Colon (tissue), 2 donors: ENCODE results near the gene GADL1.
A peak's percentile ranks its signal among the peaks of the same experiment; 100 is the strongest.

Experiments
- FAIRE-seq: peaks from 2 replicates; lab custom pipeline; 2012; peaks lifted over from hg19 to GRCh38; lab: Jason Lieb, UNC
- donor health status: control.
- donor health status: control.

GADL1 gene

DNA sequence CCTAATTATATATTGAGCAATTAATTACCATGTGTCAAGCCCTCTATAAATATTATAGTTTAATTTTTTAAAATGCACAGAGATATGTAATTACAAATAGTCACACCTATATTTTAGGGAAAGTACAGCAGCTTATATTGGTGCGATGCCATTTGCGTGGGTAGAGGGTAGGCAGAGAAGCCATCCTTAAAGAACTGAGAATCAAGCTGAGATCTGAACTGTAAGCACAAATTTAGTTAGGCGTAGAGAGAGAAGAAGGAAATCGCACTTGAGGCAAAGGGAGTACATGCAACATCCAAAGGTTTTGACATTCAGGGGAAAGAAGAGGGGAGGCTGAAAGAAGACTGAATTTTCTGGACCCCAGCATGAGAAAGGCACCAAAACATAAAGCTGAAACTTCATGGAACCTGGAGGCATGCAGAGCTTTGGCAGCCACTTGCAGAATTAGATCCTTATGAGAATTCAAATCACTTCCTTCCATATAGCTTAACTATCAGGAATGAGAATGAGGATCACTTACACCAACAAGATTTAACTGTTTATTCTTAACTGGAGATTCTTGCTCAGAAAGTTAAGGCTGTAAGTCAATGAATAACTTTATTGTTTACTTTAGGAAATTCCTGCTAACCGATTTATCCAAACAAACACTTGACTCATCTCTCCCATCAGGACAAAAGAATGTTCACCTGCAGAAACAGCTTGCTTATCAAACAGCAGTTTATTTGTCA lies 173.7 kb downstream of the GADL1 start:
- no peak for FAIRE-seq

DNA sequence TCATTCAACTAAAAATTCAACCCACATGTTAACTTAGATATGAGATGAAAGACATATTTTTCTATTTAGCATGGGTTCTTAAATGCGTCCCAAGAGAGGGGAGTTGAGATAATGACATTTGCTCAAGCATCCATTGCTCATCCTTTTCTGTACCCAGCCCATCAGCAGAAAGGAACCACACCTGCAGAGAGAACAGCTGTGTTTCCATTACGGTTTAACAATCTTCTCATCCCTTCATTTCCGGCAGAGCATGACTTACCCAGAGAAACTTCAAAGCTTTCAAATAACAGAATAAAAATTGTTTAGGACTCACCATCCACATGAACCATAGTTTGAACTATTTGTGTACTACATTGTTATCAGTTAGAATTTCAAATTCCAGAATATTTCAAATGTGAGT lies 174.9 kb downstream of the GADL1 start:
- no peak for FAIRE-seq

DNA sequence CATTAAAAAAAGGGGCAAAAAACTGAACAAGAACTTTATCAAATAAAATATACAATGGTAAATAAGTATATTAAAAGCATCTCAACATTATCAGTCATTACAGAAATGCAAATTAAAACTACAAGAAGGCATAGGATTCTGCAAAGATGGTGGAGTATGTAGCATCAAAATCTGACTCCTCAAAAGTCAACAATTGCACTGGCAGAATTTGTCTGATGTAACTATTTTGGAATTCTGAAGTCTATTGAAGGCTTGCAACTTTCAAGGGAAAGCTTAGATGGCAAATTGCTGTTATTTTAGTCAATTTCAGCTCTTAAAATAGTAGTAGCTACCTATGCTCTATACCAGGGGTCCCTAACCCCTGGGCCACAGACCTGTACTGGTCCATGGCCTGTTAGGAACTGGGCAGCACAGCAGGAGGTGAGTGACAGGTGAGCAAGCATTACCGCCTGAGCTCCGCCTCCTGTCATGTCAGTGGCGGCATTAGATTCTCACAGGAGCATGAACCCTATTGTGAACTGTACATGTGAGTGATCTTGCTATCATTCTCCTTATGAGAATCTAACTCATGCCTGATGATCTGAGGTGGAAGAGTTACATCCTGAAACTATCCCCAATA lies 180.5 kb downstream of the GADL1 start:
- no peak for FAIRE-seq

DNA sequence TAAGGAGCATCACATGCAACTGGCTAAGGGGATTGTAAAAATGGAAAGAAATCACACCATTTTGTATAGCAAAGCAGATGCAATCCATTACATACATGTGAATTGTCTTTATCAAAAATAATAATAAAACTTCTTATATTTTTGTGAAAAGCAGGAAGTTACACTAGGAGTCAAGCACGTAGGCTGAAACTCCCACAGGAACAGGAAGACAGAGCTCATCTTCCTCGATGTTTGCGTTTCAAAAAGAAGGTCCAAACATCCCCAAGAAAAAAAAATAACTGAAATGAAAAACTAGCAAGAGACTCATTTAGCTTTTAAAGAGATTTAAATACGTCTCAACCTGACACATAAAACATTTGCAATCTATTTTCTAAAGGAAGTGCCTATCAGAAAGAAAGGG lies 181.5 kb downstream of the GADL1 start:
- no peak for FAIRE-seq

DNA sequence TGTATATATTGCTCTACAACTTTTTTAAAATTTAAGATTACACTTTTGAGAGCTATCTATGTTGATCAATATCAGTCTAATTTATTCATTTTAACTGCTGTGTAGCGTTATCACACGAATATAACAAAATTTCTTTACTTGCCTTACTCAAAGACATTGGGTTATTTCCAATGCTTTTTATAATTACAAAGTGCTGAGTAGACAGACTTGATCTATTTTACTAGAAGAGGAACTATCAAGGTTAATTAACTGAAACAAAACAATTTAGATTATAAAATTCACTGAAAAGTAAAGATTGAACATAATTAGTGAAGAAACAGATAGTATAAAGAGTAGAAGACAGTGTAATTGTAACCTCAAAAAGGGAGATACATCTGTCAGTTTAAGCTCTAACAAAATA lies 182.6 kb downstream of the GADL1 start:
- no peak for FAIRE-seq

DNA sequence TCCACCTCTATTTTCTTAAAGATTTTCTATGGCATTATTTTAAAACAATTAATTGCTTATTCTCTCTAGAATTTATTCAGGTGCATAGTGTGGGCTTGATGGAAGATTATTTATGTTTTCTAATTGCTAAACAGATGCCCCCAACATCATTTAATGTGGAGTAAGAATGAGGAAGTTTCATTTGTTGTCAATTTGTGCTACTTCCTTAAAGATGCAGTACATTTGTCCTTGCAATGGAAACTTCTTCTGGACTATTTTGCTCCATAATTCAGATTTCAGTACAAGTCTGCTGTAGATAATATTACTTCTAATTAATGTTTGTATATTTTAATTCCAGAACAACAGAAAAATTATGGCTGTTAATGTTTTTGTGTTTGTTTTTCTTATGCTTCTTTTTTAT lies 183.3 kb downstream of the GADL1 start:
- peak; percentile 57 for FAIRE-seq

DNA sequence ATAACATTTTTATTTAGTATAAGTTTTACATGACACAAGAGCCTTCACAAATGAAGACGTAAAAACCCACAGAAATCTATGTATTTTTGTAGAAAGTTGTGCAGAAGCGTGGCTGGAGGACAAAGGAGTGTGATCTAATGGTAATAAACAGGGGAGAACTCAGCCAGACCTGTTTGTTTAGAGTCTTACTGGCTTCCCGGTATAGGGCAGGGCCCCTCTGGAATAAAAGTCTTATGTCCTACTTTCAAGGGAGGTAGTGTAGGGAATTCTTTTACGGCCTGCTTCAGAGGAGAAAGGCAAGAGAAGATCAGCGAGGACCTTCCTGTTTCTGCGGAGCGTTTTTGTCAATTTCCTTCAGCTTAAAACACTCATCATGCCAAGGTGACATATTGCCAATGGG lies 184.4 kb downstream of the GADL1 start:
- FAIRE-seq, result no peak

DNA sequence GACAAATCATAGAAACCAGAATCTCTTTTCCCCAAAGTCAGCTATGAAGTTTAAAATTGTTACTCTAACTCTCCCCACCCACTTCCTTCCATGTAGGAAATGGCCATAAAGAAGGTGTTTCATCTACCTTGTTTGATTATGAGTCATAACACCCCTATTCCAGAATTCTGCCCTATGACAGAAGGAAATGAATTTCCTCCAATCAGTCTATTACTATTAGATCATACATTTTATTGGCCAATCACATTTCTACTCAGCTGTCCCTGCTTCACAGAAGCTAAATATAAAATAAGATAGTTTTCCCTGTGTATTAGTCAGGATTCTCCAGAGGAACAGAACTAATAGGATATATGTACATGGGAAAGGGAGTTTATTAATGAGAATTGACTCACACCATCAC lies 186.0 kb downstream of the GADL1 start:
- no peak for FAIRE-seq

DNA sequence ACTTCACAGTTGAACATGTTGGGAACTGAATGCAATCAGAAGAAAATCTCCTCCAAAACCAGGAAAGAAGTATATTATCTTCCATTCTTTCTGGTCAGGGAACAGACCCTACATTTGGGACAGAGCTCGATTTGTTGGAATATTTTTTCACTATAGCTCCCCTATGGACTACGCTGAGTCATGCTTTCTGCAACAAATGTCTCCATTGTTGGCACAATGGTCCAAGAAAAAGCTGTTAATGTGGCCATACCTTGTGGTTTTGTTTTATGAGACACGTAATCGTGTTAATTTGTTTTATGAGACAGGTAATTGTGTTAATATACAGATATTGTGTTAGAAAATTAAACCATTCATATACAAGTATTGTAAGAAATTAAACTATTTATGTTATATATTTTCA lies 186.6 kb downstream of the GADL1 start:
- peak; percentile 75 for FAIRE-seq

DNA sequence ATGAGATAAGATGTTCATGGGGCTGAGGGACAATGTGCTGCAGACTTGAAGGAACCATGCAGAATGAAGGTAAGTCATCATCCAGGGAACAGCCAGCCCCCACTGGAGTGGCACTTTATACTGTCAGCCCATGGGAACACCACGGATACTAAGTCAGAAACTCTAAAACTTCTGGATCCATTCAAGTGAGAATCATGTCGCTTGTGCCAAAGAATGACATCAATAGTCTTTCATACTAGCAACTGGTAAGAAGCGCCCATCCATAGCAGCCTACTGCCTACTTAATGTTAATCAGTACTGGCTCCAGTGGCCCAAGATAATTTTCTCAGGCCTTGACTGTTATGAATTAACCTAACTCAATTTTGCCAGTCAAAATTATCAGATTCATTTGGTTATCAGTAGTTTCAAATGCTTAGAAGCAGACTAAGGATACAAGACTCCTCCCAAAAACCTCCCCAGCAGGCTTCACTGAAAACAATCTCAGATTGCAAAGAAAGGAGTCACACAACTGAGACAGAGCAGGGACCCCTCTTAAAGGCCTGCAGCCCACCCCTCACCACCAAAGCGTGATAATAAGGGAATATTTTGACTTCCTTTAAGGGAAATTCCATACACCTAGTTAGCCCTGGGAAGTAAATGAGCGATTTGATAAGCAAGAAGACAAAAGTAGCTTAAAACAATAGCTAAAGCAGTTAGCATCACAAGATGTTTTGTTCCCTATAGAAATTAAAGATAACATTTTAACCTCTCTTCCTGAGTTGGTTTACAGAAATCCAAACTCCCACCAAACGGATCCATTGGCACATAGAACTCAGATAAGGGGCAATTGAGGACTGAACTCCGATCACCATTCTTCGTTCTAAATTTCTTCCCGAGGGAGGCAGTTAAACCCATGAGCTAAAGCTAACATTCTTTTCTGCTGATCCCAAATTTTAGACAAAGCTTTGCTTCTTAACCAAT lies 189.2 kb downstream of the GADL1 start:
- FAIRE-seq, result no peak

DNA sequence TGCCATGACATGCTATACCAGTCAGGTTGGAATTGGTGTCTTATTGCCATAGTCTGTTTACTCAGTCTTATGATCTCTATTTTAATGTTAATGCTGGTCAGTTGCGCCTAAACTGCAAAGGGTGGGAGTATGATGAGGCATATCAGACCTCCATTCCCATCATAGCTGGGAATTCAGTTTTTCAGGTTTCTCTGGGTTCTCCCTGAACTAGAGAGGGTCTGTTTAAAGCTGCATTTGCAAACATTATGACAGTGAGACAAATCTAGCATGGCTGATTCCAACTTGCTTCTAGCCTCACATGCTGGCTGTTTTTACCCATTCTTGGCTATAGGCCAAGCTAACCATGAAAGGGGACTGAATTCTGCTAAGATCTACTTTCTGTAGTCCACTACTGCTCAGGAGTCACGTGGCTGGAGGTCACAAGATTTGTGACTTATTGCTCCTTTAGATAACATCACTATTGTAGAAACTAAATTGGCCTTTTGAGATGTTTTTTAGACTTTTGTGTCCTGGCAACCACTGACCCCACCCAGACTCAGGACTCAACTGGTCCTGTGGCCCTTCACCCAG lies 191.5 kb downstream of the GADL1 start:
- no peak for FAIRE-seq

DNA sequence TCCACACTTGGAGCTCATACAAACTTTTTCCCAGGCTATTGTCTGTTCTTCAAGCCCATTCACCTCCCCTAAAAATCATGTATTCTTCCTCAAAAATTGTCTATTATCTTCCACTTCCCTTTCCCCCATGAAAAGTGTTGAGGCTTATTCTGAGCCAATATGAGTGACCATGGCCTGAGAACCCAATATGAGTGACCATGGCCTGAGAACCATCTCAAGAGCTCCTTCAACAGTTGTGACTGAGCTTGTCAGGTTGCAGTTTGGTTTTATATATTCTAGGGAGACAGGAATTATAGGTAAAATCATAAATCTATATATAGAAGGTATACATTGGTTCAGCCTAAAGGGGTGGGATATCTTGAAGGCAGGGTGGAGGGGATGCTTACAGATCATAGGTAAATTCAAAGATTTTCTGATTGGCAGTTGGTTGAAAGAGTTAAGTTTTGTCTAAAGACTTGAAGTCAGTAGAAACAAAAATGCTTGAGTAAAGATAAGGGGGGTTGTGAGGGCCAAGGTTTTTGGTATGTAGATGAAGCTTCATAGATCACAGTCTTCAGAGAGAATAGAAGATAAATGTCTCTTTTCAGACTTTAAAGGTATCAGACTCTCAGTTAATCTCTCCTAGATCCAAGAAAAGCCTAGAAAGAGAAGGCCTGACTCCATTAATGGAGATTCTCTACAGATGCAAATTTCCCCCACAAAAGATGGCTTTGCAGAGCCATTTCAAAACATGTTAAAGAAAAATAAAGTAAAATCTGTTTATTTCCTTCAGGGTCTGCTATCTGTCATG lies 192.2 kb downstream of the GADL1 start:
- FAIRE-seq, result no peak

DNA sequence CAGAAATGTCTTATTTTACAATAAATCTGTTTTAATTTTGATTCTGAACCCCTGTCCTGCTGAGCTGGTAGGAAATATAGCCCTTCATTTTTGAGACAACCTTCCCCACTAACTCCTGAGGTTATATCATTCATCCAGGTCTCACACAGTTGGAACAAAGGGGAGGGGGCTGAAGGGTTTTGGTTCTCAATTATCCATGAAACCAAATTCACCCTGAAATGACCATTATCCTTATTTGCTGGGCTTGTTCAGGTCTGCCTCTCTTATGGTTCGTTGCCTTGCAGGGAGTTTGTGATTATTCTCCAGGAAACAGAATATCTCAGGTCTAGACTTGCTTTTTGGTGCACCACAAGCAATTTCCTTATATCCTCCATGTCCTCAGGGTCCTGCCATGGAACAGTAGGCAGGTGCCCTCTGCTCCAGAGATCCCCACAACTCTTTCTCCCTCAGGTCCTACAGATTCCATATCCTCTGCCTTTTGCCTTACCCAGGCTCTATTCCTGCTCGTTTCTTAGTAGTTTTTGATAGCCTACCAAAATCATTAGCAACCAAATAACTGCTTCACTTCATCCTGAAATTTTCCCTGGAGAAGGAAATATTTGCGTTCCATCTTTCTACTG lies 193.6 kb downstream of the GADL1 start:
- FAIRE-seq, result no peak

DNA sequence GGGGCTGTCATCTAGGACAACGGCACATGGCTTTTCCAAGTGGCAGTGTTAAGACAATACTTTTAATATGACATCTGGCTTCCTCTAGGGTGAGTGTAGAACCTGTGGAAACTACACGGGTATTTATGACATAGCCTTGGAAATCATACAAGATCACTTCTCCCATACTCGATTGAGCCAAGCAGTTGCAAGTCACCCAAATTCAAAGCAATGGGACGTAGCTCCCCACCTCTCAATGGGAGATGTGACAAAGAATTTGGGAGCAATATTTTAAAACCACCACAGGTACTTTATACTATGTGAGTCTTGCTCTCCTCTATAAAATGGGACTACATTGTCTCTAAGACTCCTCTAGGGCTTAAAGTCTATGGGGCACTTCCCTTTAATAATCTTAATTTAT lies 194.5 kb downstream of the GADL1 start:
- no peak for FAIRE-seq

DNA sequence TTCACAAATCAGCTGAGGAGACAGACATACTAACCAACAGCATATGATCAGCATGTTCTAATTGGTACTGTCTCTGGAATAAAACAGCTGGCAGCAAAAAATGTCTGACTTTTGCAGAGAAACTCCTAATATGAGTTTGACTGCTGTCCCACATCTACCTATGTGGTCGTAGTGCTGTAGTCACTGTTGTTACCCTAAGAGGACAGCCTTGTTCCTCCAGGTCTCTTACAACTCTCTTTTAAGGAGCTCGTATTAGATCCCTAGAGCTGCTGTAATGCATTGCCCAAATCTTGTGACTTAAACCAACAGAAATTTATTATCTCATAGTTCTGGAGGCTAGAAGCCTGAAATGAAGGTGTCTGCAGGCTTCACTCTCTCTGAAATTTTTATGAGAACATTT lies 195.9 kb downstream of the GADL1 start:
- FAIRE-seq, result no peak

DNA sequence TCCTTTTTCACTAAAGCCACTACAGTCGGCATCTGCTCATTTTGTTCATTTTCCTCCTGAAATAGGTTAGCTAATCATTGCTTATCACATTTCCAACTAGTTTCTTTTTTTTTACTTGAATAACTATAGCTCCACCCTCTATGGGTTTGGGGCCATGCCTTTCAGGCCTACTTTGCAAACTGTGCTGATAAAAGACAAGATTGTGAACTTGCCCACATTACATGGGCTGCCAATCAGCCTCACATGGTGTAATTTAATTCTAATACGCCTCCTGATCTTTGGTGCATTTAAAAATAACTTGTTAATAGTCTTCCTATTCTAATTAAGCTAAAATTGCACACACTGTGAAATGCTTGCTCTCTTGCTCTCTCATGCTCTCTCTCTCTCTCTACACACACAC lies 197.6 kb downstream of the GADL1 start:
- FAIRE-seq, result no peak

DNA sequence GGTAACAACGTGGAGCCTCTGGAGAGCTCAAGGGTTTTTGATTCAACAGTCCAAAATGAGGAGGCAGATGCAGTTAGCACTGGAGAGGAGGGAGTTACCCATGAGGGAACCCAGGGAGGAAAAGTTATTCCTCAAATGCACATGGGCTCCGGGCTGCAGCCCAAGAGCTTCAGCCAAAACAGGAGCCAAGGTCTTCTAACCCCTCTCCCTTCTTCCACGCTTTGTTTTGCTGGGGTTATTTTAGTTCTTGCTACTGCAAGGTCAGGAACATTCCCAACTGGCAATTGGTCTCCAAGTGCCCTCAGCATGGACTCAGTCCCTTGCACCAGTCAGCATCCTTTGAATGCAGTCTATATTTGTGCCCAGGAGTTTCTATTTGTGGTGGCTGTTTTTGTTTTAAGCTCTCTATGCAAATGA lies 198.1 kb downstream of the GADL1 start:
- no peak for FAIRE-seq

DNA sequence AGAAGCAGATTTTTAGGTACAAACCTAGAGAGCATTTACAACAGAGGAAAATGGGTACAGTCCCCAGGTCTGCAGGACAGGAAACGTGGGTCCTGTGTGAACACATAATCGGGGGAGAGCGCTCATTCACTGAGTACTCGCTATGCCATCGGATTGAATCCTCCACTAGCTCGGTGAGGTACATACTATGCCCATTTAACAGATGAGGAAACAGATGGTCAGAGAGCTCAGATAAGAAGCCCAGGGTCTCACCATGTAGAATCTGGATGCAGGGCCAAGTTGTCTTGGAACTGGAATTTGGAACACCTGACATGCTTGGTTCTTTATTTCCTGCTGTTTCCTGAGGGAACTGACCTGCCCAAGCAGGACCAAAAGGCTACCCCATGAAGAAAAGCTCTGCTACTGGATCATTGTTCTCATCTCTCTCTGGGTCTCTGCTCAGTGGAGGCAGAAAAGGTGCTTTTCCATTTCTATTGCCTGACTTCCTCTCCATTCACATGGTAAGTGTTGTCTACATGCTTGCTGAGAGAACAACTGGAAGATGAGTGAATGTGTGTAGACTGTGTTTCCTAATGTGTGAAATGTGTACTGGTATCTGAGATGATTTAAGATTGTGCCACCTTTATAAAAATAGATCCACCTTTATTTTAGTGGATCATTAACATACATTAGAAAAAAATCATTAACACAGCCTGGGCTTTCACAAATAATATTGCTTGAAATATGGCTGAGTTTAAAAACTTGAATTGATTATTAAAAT lies 199.0 kb downstream of the GADL1 start:
- FAIRE-seq, result no peak

DNA sequence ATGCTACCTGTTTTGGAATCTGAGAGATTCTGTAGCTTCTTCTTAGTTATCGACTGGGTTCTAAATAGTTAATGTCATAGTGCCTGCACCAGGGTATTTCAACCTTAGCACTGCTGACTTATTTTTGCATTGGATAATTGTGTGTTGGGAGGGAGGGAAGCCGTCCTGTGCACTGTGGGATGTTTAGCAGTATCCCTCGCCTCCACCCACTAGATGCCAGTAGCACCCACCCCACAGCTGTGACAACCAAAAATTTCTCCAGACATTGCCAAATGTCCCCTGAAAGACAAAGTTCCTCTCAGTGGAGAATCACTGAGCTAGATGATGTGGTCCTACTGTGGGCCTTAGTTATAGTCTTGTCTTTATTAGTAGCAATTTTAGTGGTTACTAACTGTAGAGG lies 199.8 kb downstream of the GADL1 start:
- FAIRE-seq, result no peak

DNA sequence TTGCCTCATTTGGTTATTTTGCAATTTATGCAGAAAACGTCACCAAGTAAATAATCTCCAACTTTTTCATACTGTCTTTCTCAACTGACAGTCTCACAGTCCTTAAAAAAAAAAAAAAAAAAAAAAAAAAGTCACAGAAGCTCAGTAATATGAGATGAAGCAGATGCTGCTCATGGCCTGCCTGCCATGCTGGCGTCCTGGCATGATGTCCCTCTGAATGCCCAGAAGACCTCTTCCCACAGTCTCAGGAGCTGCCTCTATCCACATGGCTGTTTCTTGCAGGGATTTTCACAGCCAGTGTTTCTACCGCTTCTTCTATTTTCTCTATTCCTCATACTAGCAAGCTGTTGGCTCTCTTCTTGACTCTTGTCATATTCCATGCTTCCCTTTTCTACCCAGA lies 200.3 kb downstream of the GADL1 start:
- no peak for FAIRE-seq
